ENCODE data around the gene LCORL.

LCORL gene

GRCh38 chr4:18033111-18034085 is 11.8 kb upstream of the LCORL start:
- no peak for TF ChIP-seq CTCF (IDR thresholded peaks at IDR 0.05)

GRCh38 chr4:18025288-18025687 is 3.7 kb upstream of the LCORL start:
- TF ChIP-seq CTCF (IDR thresholded peaks at IDR 0.05) = no peak

GRCh38 chr4:18022572-18023050 is 1.1 kb upstream of the LCORL start:
- TF ChIP-seq CTCF (IDR thresholded peaks at IDR 0.05) = no peak

GRCh38 chr4:18021470-18021719 is 160 bp downstream of the LCORL start:
- TF ChIP-seq CTCF (IDR thresholded peaks at IDR 0.05) = no peak

- TF ChIP-seq CTCF (IDR thresholded peaks at IDR 0.05) = peak; percentile 16; the same call in 1 of the 2 replicates
Observed at GRCh38 chr4:18020671-18021469, 685 bp downstream of the LCORL start.

GRCh38 chr4:18020145-18020670 is 1.3 kb downstream of the LCORL start:
- no peak for TF ChIP-seq CTCF (IDR thresholded peaks at IDR 0.05)

GRCh38 chr4:18014269-18014668 is 7.3 kb downstream of the LCORL start:
- no peak for TF ChIP-seq CTCF (IDR thresholded peaks at IDR 0.05)

All from LNCAP (cell line).